ENCODE data around the gene KRTAP4-6. TPM values are rescaled to one million over a fixed set of nuclear protein-coding genes. Genes with fewer than 3 reads are reported as not detected.

The KRTAP4-6 gene
- total RNA-seq, 4 donors from 2014 or later, result not detected

DNA sequence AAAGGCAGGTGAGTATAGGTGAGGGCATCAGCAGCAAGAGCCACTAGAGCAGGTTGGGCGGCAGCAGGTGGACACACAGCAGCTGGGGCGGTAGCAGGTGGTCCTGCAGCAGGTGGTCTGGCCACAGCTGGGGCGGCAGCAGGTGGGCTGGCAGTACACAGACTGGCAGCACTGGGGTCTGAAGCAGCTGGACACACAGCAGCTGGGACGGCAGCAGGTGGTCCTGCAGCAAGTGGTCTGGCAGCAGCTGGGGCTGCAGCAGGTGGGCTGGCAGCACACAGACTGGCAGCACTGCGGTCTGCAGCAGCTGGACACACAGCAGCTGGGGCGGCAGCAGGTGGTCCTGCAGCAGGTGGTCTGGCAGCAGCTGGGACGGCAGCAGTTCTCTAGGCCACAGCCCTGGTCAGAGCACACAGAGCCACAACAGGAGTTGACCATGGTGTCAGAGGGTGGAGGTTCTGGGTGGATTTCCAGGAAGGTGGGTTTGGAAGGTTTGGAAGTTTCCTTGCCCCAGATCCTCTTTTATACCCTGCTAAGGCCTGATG lies 37.5 kb upstream of the KRTAP4-6 start, which contains the start of gene KRTAP4-2:
Gene KRTAP4-2, minus strand, starts transcription at position 495 of the 545 bp plus-strand sequence. Its CDS starts 57 bp downstream, at position 438.
- TF ChIP-seq, protein P1, sequence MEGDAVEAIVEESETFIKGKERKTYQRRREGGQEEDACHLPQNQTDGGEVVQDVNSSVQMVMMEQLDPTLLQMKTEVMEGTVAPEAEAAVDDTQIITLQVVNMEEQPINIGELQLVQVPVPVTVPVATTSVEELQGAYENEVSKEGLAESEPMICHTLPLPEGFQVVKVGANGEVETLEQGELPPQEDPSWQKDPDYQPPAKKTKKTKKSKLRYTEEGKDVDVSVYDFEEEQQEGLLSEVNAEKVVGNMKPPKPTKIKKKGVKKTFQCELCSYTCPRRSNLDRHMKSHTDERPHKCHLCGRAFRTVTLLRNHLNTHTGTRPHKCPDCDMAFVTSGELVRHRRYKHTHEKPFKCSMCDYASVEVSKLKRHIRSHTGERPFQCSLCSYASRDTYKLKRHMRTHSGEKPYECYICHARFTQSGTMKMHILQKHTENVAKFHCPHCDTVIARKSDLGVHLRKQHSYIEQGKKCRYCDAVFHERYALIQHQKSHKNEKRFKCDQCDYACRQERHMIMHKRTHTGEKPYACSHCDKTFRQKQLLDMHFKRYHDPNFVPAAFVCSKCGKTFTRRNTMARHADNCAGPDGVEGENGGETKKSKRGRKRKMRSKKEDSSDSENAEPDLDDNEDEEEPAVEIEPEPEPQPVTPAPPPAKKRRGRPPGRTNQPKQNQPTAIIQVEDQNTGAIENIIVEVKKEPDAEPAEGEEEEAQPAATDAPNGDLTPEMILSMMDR (IDR thresholded peaks at IDR 0.05; ENCODE audit: low read depth), result no peak

DNA sequence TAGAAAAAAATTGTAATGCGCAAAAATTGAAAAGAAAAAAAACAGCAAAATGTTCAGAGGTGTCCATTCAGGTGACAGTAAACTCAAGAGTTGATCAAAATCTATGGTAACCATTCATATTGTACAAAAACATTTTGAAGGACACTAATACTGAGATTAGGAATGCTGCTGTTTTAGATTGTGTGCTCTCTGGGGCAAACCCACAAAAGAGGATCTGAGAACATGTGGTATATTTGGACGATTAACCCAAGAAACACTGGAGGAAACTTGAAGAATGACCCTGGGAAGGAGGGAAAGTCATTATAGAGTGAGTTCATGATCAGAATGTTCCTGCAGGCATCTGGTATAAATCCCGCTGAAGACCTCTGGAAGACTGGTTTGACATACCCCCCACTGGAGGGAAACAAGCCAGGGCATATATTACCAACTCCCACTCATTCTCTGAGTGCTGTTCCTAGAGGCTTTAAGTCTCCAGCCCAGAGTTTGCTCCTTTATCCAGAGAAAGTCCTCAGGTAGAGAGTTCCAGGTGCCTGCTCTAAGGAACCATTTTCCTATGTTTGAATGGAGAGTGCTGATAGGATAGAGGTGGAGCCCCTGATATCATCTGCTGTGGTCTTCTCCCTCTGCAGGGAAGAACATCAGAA lies 36.5 kb upstream of the KRTAP4-6 start:
- TF ChIP-seq, protein P1 (IDR thresholded peaks at IDR 0.05; ENCODE audit: low read depth), result no peak

DNA sequence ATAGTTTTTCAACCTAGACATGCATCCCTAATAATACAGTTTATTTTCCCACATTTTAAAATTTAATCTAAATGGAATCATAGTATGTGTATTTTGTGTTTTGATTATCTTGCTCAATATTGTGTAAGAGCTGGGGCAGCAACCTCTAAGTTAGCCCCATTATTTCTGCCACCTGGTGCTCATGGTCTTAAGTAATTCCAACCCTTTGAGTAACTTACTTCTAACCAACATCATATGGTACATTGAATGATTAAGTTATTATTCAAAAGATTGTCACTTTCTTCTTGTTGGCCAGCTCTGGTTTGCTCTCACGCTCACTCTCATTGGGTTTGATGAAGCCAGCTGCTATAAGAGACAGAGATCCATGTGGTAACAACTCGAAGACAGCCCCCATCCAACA lies 31.5 kb upstream of the KRTAP4-6 start:
- TF ChIP-seq, protein P1 (IDR thresholded peaks at IDR 0.05; ENCODE audit: low read depth), result no peak

DNA sequence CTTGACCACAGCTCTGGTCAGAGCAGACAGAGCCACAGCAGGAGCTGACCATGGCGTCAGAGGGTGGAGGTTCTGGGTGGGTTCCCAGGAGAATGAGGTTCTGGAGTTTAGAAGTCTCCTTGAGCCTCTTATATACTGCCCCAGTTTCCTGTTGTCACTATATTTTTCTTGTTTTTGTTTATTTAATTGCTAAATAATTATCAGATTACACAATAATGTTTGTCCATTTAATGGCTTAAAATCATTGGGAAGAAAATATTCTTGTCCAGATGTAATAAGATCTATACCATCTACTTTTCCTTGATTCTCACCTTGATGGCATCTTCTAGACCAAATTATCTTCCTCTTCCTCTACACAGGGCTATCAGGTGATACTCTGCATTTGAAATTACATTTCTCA lies 27.8 kb upstream of the KRTAP4-6 start, which contains the start of gene KRTAP4-3:
Gene KRTAP4-3, minus strand, starts transcription at position 101 of the 400 bp plus-strand sequence. Its CDS starts 49 bp downstream, at position 52.
- TF ChIP-seq, protein P1 (IDR thresholded peaks at IDR 0.05; ENCODE audit: low read depth), result no peak

DNA sequence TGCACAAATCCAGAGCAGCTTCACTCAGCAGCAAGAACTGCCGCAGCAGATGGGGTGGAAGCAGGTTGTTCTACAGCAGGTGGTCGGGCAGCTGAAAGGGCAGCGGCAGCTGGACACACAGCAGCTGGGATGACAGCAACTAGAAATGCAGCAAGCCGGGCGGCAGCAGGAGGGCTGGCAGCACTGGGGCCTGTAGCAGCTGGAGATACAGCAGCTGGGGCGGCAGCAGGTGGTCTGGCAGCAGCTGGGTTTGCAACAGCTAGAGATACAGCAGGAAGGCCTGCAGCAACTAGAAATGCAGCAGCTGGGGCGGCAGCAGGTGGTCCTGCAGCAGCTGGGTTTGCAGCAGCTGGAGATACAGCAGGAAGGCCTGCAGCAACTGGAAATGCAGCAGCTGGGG lies 27.2 kb upstream of the KRTAP4-6 start:
- TF ChIP-seq, protein P1 (IDR thresholded peaks at IDR 0.05; ENCODE audit: low read depth), result no peak

DNA sequence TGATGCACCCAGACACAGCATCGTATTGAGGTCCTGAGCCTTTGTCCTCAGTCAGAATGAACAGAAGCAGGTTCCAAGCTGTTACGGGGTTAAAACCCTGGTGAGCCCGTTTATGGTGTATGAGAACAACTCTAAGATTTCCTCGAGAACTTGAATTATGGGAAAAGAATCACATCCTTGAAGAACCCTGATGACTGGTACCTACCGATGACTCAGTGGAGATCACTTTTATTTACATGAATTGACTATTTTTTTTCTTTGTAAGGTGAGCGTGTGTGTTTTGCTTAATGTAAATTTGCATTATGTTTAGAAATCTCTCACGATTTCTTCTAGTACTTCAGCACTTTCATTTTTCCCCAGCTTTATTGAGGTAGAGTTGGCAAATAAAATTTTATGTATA lies 23.5 kb upstream of the KRTAP4-6 start:
- TF ChIP-seq, protein P1 (IDR thresholded peaks at IDR 0.05; ENCODE audit: low read depth), result no peak

DNA sequence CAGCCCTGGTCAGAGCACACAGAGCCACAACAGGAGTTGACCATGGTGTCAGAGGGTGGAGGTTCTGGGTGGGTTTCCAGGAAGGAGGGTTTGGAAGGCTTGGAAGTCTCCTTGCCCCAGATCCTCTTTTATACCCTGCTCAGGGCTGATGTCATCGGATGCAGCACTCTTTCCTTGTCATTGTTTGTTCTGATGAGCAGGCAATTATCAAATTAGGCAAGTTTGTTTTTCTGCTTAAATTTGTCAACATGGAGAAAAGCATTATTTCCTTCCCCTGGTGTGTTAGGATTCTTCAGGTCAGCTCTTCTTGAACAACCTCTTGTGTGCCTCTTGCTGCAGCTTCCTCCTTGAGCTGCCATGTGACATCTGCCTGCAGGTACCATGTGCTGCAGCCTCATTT lies 20.3 kb upstream of the KRTAP4-6 start, which contains the start of gene KRTAP4-4:
Gene KRTAP4-4, minus strand, starts transcription at position 101 of the 400 bp plus-strand sequence. Its CDS starts 57 bp downstream, at position 44.
- TF ChIP-seq, protein P1 (IDR thresholded peaks at IDR 0.05; ENCODE audit: low read depth), result no peak
